Posterior vena cava (tissue), 2 donors: ENCODE data around the gene NRP2. TPM values are rescaled to one million over a fixed set of nuclear protein-coding genes. Genes with fewer than 3 reads are reported as not detected.

Experiments
- DNase-seq: peaks from one replicate; pipeline ENCODE4 v3.0.0-alpha.2; 2020; ENCODE audit warnings: low spot score
- intact Hi-C, 2 donors: fragments of 100-400 bp; cut with DNase I; formaldehyde crosslinking; loops; one replicate each; pipeline versions ENCODE4 v1.14.1 to v1.14.2; 2022 to 2023
- total RNA-seq, 2 donors: library from RNA; stranded (reverse); fragmentation: NEBNext Ultra II Directional; extraction: Animal tissue kit (Norgen Biotek cat#: 25700); gene quantifications; one replicate each; pipeline ENCODE4 v1.2.1, GENCODE V29; 2021
- donor health status: DM: yes; HTN: yes; CAD: no.
- donor health status: DM: yes; HTN: yes; CAD: no.

Gene NRP2
- total RNA-seq, 2 donors from 2014 or later: 80.8 to 93.5 TPM

DNA sequence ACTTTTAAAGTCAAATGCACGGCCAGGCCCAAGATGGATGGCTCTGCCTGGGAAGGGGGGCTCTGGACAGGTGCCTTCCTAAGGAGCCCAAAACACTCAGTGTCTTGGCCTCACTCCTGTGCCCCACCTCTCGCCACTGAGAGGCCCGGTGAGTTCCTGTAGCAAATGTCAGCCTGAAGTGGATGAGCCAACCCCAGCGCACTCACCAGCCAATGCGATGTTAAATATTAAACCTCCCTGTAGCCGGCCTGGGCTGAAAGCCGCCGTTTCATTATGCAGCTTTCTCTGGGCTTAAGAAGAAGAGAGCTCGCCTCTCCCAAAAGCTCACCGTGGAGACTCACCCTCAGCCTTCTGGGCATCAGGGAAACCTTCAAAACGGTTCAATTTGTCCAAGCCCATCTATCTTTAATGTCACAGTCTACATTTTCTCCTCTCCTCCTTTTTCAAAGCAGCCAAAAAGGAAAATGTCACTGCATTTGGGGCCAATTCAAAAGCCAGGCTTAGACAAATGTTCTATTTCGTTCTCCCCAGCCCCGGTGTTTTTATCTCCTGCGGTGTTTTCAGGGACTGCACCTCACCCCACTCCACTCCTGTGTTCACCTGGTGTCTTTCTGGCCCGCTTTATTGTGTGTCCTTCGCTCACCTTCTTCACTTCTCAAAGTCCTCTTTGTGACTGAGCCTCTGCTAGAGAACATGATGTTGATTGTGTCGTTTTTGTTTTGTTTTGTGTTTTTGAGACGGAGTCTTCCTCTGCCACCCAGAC is 124.0 kb downstream of the NRP2 start:
- no peak for DNase-seq
- intact Hi-C loops: no loop called here

DNA sequence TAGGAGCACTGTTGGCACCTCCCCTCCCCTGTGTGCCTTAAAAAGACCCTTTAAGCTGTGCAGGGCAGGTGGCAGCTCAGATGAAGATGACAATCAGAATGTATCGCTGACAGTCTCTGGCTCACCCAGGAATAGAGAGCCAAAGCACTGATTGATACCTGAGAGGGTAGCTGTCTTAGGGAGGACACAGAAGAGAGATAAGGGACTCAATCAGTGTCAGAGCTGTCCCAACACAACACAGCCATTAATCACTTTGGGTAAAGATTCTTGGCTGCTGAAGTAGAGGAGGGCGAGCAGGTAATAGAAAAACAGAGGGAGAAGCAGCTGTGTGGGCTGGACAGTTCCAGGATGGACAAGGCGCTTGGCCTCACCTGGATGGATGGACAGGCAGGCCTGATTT is 124.9 kb downstream of the NRP2 start:
- no peak for DNase-seq
- intact Hi-C loops: no loop called here

DNA sequence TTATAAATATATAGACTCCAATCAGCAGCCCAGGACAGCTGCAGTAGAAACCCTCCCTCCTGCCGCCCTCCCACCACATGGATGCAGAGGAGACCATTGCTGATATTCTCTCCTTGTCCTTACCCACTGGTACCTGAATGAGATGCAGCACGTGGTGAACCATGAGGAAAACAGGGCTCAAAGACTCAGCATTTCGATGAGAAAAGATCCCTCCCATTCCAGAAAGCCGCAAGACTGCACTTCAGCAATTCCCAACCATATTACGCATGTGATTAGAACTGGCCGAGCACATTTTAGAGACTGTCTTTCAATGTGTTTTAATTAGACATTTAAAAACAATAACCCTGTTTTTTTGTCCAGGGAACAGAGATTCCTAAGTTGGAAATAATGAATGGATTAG is 125.5 kb downstream of the NRP2 start:
- no peak for DNase-seq
- intact Hi-C loops: no loop called here

DNA sequence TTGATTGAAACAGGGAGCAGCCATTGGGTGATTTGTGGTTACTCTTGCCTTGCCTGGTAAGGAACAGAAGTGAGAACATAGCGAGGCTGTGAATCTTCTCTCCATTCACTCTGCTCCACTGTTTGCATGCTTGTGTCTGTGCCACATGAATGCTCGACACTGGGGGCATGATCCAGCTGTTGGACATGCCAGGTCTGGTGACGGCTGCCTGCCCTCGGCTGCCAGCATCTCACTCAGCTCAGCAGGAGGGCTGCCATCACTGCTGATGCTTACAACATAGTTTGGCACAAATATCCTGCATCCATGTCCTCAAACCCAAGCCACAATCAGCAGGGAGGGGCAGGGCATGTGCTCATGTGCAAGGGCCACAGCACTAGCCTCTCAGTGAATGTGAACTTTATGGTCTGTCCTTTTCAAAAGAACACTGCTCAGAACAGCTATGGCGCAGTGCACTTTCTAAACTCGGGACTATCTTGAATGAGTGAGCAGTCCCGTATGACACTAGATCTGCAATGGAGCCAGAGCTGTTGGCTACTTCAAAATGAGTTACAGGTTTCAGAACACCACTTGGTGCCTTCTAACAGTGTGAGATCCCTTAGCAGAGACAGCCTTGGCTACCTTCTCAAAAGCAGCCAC is 126.3 kb downstream of the NRP2 start:
- DNase-seq: no peak
- intact Hi-C loops: no loop called here

DNA sequence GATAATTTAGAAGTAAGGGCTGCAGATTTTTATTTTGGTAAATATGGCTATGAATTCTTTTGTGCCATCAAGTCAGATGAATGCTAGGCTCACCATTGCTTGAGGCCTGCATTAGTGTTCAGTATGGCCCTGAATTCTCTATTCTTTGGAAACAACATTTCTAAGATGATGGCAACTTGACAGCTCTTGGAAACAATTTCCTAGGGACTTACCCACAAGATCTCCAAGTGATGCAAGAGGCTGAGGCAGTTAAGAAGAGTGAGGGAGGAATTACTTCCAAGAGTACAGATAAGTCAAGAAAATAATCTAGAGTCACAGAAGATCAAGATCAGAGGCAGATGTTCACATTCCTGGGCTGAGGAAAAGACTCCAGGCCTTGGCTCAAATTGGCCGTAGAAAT is 129.1 kb downstream of the NRP2 start:
- intact Hi-C loops: no loop called here
- DNase-seq: no peak

DNA sequence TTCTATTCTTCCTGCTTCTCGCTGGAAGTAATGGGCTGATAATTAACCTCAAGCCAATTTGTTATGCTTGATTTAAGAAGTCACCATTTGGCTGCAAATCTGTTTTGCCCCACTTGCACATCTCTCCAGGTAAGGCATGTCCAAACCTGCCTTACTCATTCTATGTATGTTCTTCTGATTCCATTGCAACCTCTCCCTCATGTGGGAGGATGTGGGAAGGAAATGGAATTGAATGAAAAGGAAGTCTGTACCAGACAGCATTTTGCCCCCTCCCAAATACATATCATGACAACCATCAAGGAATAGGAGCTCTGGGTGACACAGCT is 131.7 kb downstream of the NRP2 start:
- DNase-seq: no peak
- intact Hi-C loops: no loop called here

DNA sequence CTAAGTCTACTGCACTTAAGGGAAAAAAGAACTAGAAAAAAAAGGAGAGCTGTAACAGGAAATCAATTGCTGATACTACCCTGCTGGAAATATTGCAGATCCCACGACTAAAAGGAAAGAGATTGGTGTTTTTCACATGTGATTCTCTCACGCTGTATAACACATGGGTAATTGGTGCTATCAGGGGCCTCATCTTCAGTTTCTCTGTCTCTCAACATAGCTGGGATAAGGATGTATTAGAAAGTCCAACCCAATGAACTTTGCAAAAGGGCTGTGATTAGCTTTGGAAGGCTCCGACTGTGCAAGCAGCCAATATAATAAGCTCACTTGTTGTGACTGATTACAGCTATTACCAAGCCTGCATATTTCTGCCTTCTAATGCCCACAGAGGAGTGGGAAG is 133.4 kb downstream of the NRP2 start:
- no peak for DNase-seq
- intact Hi-C loops: no loop called here

DNA sequence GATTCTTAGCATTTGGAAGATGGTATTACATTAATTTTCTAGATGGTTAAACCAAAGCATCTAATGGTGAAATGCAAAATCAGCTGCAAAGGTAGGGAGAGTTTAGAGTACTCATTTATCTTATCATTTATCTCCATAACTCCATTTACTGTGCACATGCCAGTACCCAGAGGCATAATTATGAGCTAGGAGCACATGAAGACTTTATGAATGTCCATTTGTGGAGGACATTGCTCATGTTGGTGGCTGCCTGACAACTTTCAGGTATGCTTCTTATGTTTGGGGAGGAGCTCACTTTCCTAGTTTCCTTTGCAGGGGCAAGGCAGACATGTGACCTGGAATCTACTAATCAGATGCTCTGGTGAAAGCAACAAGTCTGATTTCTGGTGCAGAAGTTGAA is 134.0 kb downstream of the NRP2 start:
- intact Hi-C loops: no loop called here
- DNase-seq: no peak

DNA sequence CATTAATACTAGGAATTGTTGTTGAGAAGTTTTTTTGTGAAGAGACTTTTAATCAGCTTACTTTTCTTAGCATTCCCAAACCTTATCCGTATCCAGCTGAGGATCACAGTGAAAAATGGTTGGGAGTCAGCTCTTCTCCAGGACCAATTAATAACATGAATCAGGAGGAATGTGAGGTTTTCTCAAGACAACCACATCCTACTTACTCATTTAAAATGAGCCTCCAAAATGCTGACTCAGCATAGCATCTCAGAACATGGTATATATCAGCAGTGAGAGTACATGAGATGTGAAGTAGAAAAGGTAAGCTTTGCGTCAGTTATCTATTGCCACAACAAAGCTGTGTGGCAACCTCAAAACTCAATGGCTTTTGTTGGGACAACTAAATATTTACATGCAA is 140.3 kb downstream of the NRP2 start:
- intact Hi-C loops: no loop called here
- DNase-seq: no peak

DNA sequence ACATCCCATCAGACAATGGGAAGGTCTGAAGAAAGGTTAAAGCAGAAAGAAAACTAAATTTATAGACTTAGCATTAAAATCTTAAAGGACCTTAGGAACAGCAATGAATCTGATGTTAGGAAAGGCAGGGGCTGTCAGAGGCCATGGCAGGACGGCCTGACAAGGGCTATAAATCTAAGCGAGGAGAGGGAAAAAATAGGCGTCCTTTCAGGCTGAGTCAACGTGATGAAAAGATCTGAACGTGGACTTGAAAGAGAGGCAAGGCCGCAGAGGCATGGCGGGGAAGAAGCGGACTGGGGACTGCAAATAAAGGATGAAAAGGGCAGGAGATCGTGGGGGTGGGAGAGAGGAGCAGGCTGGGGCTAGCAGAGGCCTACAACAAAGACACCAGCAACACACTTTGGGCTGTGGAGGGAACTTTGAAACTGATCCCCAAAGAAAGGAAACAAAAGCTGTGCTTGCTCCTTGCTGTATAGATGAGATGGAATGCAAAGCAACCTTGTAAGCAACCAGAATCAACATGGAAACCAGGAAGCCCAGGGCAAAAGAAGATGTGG is 145.6 kb downstream of the NRP2 start:
- intact Hi-C loops: no loop called here
- no peak for DNase-seq

DNA sequence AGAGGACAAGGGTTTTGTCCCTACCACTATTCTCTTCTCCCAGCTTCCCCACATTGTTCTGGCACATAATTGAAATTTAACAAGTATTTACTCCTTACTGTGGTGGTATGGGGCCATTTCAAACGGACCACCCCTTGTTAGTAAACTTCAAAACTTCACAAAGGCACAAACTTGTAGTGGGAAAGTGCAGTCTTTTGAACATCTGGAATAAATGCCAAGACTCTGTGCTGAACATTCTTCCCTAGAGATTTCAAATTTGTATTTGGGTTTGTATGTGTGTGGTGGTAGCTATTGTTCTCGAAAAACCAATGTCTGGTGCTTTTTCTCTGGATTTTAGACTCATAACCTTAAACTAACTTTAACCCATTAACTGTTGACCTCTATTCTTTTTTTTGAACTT is 151.6 kb downstream of the NRP2 start:
- intact Hi-C loops: no loop called here

DNA sequence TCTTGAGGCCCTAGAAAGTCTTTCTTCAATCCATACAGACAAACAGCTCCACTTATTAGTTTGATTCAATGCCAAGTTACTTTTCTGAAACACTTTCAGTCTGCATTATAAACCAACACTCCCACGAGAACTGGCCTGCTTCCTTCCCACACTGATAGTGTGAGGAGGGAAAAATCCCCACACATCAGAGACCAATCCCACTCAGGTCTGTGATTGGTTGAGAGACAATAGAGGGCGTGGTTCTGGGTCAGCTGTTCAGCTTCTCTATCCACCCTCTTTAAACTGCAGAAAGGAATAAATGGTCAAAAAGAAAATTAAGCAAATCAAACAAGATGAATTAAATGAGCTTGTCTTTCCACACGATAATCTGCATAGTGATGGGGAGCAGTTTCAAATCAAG is 152.5 kb downstream of the NRP2 start:
- no peak for DNase-seq
- intact Hi-C loops: no loop called here

More for the DNA sequence above, 151.6 kb downstream of the NRP2 start:
- no peak for DNase-seq

DNA sequence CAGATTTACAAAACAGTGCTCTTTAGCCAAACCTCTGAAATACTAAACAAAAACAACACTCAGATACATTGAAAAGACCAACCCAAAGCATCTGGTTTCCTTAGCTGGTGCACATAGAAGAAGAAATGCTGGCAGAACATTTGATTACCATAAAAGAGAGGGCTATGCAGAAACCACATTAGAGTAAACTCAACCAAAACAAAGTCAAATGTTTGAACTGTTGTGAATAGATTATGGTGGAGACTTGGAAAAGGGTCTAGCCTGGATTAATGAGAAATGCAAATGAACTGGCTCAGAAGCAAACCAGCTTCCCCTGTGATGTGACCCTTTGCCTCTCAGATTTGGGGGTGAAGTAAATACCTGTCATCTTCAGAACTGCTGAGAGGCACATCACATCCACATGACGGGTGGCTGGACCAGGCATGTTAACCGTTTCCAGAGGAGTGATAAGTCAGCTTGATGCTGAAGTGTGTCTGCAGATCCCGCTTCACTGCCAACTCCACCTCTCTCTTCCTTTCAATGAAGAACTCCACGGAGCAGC is 153.0 kb downstream of the NRP2 start:
- DNase-seq: no peak
- intact Hi-C loops: no loop called here

DNA sequence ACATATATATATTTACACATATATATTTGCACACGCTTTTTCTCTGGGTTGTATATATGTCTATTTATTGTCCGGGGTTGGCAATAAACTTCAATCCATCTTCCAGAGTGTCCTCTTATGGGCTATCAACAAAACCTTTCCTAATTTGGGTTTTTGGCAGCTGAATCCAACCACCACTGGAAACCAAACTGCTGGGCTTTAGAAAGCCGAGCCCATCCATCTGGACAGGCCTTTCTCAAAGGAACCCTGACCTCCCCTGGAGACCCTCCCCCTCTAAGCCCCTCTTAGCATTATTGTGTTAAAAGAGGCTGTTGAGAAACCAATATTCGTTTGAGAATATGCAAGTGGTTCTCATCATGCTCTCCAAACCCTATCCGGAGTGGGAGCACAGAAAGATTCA is 153.6 kb downstream of the NRP2 start:
- DNase-seq: no peak

DNA sequence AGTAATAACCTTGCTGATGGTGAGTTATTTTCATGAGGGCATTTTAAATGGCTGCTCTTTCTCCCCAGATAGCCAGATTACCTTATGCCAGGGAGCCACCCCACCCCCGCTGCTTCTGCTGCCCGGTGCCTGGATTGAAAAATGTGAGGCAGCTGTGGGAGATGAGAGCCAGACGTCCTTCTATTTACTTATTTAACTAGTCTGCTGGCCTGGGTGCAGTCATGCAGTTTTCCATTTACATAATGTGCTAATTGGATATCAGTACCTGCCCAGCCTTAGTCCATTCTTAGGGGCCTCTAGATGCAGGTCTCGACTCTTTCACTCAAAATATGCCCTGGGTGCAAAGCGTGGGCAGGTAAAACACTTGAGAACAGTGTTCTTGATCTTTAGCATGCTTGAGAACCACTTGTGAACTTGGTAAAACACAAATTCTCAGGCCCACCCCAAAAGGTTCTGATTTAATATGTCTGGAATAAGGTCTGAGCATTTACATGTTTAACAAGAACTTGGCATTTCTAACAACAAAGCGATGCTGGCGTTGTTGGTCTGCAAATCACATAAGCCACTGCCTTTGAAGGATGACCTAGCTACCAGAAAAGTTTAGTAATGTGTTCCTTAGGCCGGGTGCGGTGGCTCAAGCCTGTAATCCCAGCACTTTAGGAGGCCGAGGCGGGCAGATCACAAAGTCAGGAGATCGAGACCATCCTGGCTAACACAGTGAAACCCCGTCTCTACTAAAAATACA is 154.3 kb downstream of the NRP2 start:
- intact Hi-C loops: no loop called here
- no peak for DNase-seq

More for the DNA sequence above, 153.6 kb downstream of the NRP2 start:
- intact Hi-C loops: no loop called here

DNA sequence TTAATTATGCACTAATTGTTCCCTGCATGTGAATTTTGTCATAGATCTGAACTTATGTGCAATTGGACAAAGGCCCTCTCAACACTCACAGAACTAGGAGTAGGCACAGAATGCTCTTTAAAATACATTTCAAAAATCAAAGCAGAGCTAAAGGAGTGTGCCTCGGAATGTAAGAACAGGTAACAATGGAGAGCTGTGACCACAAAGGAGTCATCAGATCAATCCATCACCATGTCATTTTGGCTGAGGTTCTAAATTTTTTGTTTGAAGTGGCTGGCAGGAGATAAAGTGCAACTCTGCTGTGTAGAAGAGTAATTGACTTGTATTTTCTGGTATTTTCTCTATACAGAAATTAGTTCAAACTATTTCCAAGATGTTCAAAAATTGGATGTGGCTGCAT is 155.4 kb downstream of the NRP2 start:
- intact Hi-C loops: no loop called here
- no peak for DNase-seq

DNA sequence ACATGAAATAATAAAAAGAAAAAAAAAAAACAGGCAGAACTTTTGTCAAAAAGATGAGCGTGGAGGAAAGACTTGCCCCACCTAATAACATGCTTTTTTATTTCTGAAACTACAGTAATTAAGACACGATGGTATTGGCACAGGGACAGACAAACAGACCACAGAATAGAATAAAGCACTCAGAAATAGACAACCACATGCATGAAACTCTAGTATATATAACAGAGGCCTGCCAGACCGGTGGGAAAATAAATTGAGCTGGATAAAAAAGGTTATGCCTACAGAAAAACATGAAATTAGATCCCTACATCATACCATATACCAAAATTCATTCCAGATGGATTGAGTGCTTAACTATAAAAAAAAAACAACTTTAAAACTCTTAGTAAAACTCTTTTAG is 163.1 kb downstream of the NRP2 start:
- DNase-seq: no peak
- intact Hi-C loops: no loop called here
